SK-N-SH treated with all-trans-retinoic acid at 6 μM for 48 hours (cell line): ENCODE measurements around the gene PDCD11.

Experiments used
- ATAC-seq: fragments of 200-7000 bp; cut with Tn5 transposase; 3 replicates; pipeline ENCODE4 v1.9.1; 2020; ENCODE audit warnings: mild to moderate bottlenecking, moderate library complexity
- ARNTL ChIP-seq: fragments of 450-650 bp; formaldehyde crosslinking; IDR thresholded peaks from 2 replicates; pipeline ENCODE4 v1.5.0; 2020; ENCODE audit warnings: low read depth, mild to moderate bottlenecking, moderate library complexity, borderline replicate concordance
- BACH2 ChIP-seq: fragments of 250-450 bp; sonication (Bioruptor Pico); IDR thresholded peaks from 2 replicates; pipeline ENCODE4 v1.9.0; 2021; ENCODE audit warnings: mild to moderate bottlenecking, borderline replicate concordance
- CSDC2 ChIP-seq: fragments of 250-450 bp; sonication (Bioruptor Pico); IDR thresholded peaks from 2 replicates; pipeline ENCODE4 v1.5.0; 2020; ENCODE audit warnings: mild to moderate bottlenecking, moderate library complexity
- ISL1 ChIP-seq: fragments of 250-450 bp; sonication (Bioruptor Pico); IDR thresholded peaks from 2 replicates; pipeline ENCODE4 v2.1.2; 2022; ENCODE audit warnings: mild to moderate bottlenecking, moderate library complexity
- OSR1 ChIP-seq: fragments of 250-450 bp; sonication (Bioruptor Pico); IDR thresholded peaks from 2 replicates; pipeline ENCODE4 v1.8.0; 2022; ENCODE audit warnings: moderate library complexity, mild to moderate bottlenecking, inconsistent platforms
- RARB ChIP-seq: fragments of 250-450 bp; sonication (Bioruptor Pico); IDR thresholded peaks from 2 replicates; pipeline ENCODE4 v1.8.0; 2021; ENCODE audit warnings: mild to moderate bottlenecking, moderate library complexity
- ZFP30 ChIP-seq: fragments of 450-650 bp; formaldehyde crosslinking; IDR thresholded peaks from 2 replicates; pipeline ENCODE4 v1.5.0; 2022; ENCODE audit warnings: mild to moderate bottlenecking, moderate library complexity
- ZNF70 ChIP-seq: fragments of 450-650 bp; formaldehyde crosslinking; IDR thresholded peaks from 2 replicates; pipeline ENCODE4 v1.5.0; 2020; ENCODE audit warnings: mild to moderate bottlenecking, moderate library complexity
- ZNF8 ChIP-seq: fragments of 450-650 bp; formaldehyde crosslinking; IDR thresholded peaks from 2 replicates; pipeline ENCODE4 v1.5.0; 2020; ENCODE audit warnings: mild to moderate bottlenecking, moderate library complexity
- TF ChIP-seq, protein P1 (sequence below): fragments of 250-450 bp; sonication (Bioruptor Pico); IDR thresholded peaks from 2 replicates; pipeline ENCODE4 v1.8.0; 2021; ENCODE audit warnings: low read depth, mild to moderate bottlenecking, moderate library complexity, borderline replicate concordance
- TF ChIP-seq, protein P2 (sequence below): fragments of 250-450 bp; sonication (Bioruptor Pico); IDR thresholded peaks from 2 replicates; pipeline ENCODE4 v1.5.1; 2021; ENCODE audit warnings: mild to moderate bottlenecking, moderate library complexity
- TF ChIP-seq, protein P3 (sequence below): fragments of 250-450 bp; sonication (Bioruptor Pico); IDR thresholded peaks from 2 replicates; pipeline ENCODE4 v1.5.1; 2020; ENCODE audit warnings: low read depth, mild to moderate bottlenecking, moderate library complexity

PDCD11 gene

DNA sequence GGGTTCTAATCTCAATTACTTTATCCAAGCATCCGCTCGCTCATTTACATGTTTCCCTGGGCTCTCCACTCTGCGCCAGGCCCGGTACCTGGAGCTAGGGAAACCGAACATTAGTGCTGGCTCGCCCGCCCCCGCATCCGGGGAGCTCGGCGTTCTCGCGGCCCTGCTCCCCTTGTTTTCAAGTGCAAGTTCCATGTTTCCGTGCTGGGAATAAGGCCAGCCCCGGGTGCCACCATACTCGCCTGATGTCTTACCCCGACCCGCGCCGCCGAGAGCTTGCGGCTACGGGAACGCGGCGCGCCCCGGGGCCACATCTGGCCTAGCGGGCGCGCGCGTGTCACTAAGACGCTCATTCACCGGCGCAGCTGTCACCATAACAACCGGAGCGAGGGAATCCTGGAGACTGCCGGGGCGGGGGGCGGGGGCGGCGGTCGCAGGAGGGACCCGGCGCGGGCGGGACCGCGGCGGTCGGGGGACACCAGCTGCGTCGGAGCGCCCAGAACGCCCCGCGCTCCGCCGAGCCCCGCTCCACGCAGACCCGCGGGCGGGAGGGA is 97.0 kb downstream of the PDCD11 start, which contains the start of gene NEURL1:
Gene NEURL1 (plus strand): TSS at position 344 of the 554 bp plus-strand sequence. CDS start 683 bp downstream, outside the sequence.
- TF ChIP-seq, protein P1, sequence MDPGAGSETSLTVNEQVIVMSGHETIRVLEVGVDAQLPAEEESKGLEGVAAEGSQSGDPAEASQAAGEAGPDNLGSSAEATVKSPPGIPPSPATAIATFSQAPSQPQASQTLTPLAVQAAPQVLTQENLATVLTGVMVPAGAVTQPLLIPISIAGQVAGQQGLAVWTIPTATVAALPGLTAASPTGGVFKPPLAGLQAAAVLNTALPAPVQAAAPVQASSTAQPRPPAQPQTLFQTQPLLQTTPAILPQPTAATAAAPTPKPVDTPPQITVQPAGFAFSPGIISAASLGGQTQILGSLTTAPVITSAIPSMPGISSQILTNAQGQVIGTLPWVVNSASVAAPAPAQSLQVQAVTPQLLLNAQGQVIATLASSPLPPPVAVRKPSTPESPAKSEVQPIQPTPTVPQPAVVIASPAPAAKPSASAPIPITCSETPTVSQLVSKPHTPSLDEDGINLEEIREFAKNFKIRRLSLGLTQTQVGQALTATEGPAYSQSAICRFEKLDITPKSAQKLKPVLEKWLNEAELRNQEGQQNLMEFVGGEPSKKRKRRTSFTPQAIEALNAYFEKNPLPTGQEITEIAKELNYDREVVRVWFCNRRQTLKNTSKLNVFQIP (CRISPR knock-in tag) = no peak
- no peak for TF ChIP-seq BACH2 (CRISPR knock-in tag)
- no peak for TF ChIP-seq ZNF70
- TF ChIP-seq, protein P2, sequence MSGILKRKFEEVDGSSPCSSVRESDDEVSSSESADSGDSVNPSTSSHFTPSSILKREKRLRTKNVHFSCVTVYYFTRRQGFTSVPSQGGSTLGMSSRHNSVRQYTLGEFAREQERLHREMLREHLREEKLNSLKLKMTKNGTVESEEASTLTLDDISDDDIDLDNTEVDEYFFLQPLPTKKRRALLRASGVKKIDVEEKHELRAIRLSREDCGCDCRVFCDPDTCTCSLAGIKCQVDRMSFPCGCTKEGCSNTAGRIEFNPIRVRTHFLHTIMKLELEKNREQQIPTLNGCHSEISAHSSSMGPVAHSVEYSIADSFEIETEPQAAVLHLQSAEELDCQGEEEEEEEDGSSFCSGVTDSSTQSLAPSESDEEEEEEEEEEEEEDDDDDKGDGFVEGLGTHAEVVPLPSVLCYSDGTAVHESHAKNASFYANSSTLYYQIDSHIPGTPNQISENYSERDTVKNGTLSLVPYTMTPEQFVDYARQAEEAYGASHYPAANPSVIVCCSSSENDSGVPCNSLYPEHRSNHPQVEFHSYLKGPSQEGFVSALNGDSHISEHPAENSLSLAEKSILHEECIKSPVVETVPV = no peak
- TF ChIP-seq, all 23 proteins: peak for 0
- ATAC-seq = no peak

DNA sequence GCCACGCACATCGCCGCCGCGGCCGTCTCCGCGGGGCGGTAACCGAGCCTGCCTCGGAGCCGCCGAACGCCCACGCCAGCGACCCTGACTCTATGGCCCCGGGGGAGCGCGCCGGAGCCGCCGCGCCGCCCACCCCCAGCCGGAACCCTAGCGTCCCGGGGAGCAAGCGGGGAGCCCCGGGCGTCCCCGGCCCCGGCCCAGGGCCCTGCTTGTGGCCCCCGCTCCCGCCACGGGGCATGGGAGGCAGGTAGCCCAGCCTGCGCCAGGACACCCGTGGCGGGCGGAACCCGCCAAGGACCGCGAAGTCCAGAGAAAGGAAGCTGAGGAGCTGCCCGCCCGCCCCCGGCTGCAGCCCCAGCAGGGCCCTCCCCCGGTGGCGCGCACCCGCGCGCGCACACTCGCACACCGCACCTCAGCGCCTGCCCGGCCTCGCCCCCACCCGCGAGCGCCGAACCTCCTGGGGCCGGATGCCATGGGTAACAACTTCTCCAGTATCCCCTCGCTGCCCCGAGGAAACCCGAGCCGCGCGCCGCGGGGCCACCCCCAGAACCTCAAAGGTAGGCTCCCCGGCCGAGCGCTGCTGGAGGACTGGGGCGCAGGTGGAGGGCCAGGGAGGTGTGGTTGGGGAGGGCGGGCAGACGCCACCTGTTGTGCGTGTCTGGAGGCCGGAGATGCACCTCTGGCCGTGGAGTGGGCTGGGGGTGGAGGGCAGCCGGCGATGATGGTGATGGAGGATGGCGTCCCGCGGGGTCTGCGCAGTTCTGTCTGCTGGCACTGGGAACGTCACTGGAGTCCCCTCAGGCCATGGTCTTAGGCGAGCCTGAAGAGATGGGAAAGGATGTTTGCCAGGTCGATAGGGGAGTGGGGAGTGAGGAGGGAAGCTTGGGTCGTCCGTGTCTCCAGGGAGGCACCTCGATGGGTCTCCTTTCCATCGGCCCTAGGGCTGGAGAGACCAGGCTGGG is 97.8 kb downstream of the PDCD11 start:
- TF ChIP-seq ARNTL (CRISPR knock-in tag) = no peak
- TF ChIP-seq, protein P3, sequence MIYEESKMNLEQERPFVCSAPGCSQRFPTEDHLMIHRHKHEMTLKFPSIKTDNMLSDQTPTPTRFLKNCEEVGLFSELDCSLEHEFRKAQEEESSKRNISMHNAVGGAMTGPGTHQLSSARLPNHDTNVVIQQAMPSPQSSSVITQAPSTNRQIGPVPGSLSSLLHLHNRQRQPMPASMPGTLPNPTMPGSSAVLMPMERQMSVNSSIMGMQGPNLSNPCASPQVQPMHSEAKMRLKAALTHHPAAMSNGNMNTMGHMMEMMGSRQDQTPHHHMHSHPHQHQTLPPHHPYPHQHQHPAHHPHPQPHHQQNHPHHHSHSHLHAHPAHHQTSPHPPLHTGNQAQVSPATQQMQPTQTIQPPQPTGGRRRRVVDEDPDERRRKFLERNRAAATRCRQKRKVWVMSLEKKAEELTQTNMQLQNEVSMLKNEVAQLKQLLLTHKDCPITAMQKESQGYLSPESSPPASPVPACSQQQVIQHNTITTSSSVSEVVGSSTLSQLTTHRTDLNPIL (CRISPR knock-in tag) = no peak
- no peak for TF ChIP-seq ZNF8
- TF ChIP-seq ISL1 (CRISPR knock-in tag) = no peak
- no peak for TF ChIP-seq ZFP30
- TF ChIP-seq OSR1 = no peak
- TF ChIP-seq RARB = no peak
- TF ChIP-seq CSDC2 (CRISPR knock-in tag) = no peak
- TF ChIP-seq, protein P1 (CRISPR knock-in tag) = no peak
- TF ChIP-seq, all 23 proteins: peak for 0
- no peak for ATAC-seq

DNA sequence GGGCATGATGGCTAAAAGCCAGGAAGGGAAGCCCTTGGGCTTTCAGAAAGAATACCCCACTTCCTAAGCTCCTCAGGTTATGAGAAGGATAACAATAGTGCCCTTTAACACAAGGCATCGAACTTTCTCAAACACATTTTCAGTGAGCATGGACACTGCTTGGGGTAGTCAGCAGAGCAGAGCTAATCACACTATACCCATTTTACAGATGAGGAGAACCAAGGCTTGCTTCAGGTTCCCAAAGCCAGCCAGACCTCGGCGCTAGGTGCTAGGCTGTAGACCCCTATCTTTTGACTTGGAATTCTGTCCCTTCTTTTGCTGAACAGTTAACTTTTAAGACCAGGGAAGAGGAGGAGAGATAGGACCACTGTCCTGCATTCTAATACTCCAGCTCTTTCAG is 98.9 kb downstream of the PDCD11 start:
- TF ChIP-seq BACH2 (CRISPR knock-in tag) = no peak
- no peak for ATAC-seq
